SHP77 (cell line): ENCODE results near the gene CRY1.
"Not testable (repeated sequence)": the region's sequence is repeated elsewhere in the genome, so short reads cannot be mapped to it uniquely, and the experiment has no call there.

Experiments used
- DNase-seq, 2 experiments: peaks; one replicate each; lab custom pipeline; 2025; lab: John Stamatoyannopoulos, UW

CRY1 gene

GRCh38 chr12:107108995-107109508 is 15.7 kb upstream of the CRY1 start:
- DNase-seq = no peak

DNA sequence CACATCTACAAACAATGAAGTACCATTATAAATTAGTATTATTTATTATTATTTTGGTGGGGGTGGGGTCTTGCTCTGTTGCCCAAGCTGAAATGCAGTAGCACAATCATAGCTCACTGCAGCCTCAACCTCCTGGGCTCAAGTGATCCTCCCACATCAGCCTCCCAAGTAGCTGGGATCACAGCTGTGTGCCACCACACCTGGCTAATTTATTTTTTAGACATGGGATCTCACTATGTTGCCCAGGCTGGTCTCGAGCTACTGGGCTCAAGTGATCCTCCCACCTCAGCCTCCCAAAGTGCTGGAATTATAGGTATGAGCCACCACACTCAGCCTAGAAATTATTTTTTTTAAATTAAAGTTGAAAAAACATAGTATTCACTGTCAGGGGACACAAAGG is 15.0 kb upstream of the CRY1 start:
- DNase-seq = not testable (repeated sequence)

GRCh38 chr12:107107381-107107780 is 14.0 kb upstream of the CRY1 start:
- DNase-seq = no peak

- DNase-seq = no peak
These were observed 13.1 kb upstream of the CRY1 start for GRCh38 chr12:107106241-107107025.

DNA sequence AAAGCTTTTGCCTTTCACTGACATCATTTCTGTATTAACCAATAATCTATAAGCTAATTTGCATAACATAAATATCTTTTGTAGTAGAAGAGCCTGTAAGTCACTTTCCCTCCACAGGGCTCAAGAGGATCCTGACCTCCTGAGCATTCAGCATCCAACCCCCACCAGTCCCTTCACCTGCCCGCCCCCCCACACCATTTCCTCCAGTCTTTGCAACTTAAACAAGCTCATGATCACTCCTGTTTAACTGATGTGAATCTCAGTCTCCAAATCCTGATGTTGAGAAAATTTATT is 12.0 kb upstream of the CRY1 start:
- no peak for DNase-seq

DNA sequence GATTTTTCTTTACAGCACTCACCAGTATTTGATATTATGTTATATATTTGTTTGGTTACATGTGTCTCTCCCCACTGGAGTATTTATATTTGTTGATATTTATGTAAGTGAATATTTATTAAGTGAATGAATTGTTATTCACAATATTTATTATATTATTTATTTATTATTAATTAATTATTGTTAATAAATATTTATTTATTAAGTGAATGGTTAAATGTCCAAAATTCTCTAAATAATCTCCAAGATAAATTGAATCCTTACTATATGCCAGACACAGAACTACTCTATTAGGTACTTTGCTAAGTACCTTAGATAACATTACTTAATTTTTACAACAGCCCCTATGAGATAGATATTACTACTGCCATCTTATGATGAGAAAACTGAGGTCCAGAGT is 10.2 kb upstream of the CRY1 start:
- DNase-seq = no peak

DNA sequence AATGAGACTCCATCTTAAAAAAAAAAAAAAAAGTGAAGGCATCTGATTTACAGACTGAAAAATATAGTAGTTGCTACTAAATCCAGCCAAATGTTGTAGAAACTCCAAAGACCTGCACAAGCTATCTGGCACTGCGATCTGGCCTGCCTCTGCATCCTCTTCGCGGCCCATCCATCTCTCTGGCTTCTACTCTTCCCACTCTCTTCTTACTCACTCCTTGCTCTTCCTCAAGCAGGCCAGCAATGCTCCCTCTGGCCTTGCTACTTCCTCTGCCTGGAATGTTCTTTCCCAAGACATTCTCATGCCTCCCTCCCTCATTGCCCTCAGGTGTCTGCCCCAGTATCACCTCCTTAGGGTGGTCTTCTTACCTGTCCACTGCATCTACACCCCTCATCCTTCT is 9.7 kb upstream of the CRY1 start:
- DNase-seq = no peak

DNA sequence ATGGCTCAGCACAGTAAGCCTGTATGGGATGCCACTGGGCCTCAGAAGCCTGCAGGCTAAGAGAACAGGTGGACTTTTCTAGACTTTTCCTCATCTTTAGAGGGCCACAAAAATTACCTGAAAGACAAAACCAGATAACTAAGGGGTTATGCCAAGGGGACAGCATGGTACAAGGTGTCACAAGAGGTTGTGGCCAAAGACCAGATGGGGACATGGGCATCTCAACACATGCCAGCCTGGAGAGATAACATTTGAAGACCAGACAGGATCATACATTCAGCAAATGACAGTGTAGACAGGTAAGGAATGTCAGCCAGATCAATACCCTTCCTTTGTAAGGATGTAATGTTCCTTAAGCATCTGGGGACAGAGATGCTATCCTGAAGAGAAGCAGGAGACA is 8.9 kb upstream of the CRY1 start:
- no peak for DNase-seq

DNA sequence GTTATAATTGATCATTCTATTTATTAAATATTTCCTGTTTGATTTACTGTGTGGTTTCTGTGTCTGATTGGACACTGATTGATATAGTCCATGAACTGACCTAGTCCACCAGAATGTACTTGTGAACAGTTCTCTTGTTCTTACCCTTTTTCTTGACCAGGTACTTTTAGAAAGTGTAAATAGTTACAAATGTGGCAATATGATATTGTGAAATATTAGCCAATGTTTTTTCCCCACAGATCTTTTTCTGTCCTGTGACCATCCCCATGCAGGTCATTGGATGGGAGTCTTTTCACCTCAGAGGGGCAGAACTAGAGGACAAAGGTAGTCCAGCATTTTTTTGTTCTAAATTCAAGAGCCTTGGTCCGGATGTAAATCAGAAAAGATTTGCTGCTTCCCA is 8.3 kb upstream of the CRY1 start:
- DNase-seq = no peak

GRCh38 chr12:107099917-107100316 is 6.6 kb upstream of the CRY1 start:
- no peak for DNase-seq

- no peak for DNase-seq
These were observed 3.2 kb upstream of the CRY1 start for GRCh38 chr12:107096571-107096970.

DNA sequence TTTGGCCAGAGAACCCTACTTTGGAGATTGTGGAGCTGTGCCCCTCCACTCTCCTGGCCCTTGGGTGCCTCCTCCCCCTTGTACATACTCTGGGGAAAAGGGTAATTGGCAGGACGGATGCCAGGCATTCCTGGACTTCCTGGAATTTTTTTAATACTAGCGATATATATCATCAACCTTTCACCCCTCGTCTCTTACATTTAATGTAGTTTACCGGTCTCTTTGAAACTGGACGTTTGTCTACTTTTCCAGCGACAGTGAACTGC is 767 bp upstream of the CRY1 start:
- DNase-seq = no peak

GRCh38 chr12:107092669-107093416 is 506 bp downstream of the CRY1 start:
- peak in 1 of 2 experiments; percentile 37 for DNase-seq

DNA sequence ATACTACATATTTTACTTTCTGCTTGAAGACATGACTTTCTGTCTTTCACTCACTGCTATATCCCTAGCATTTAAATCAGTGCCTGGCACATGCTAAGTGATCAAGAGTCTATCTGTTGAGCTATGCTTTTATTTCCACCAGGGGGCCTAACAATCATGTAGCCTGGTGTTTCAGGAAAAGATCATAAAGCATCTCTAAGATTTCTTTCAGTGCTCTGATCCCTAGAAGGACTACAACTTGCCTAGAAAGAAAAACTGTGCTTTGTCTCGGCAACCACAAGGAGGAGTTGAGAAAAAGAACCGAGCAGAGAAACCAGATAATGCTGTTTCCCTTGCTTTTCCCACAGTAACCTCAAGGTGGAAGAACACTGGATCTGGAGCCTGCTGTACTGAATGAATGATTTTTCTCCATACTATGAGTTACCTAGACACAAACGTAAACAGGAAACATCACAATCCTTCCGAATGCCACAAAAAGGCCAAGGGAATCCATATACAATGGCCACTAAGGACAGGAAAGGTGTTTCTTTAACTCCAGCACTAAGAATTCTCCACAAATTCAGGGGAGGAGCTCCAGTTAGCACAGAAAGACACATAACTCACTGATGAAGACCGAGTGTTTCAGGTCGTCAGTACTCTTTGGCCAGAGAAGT is 1.2 kb downstream of the CRY1 start:
- DNase-seq = peak; percentile 61 to 68

GRCh38 chr12:107091381-107091780 is 2.0 kb downstream of the CRY1 start:
- DNase-seq = no peak

DNA sequence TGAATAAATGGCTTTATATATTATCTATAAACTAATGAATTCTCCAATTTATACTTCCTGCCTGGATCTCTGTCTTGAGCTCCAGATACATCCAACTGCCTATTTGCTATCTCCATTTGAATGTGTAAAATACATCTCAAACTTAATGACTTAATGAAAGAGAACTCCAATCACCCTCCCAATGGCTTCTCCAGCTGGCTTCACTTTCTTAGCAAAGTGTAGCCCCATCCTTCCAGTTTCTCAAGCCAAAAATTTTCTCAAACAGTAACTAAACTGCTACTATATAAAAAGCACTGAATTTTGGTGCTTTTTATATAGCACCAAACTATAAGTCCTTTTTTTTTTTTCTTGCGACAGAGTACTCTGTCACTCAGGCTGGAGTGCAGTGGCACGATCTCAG is 2.6 kb downstream of the CRY1 start:
- no peak for DNase-seq

GRCh38 chr12:107088912-107089311 is 4.4 kb downstream of the CRY1 start:
- DNase-seq = no peak

DNA sequence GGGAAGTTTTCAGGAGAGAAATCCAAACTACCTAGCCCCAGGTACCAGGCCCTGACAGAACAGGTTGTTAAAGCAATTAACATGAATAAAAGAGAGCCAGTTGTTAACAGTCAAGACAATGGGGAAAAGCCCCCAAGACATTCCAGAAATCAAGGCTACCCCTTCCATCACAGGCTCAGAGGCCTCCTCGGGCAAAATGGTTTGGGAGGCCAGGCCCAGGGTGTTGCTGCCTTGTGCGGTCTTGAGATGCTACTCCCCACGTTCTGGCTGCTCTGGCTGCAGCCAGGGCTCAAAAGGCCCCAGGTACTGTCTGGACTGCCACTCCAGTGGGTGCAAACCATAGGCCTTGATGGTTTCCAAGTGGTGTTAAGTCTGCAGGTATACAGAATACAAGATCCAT is 7.0 kb downstream of the CRY1 start:
- no peak for DNase-seq

DNA sequence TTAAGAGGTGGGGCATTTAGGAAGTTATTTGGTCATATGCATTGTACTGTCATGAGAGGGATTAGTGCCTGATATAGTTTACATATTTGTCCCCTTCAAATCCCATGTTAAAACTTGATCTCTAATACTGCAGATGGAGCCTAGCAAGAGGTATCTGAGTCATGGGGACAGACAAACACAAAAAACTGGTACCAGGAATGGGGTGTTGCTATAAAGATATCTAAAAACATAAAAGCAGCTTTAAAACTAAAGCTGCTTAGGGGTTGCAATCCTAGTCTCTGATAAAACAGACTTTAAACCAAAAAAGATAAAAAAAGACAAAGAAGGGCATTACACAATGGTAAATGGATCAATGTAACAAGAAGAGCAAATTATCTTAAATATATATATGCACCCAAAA is 11.6 kb downstream of the CRY1 start:
- DNase-seq = no peak

GRCh38 chr12:107080299-107080698 is 13.1 kb downstream of the CRY1 start:
- DNase-seq = no peak

- DNase-seq = peak in 1 of 2 experiments; percentile 1
These were observed 14.0 kb downstream of the CRY1 start for GRCh38 chr12:107079172-107080011.

DNA sequence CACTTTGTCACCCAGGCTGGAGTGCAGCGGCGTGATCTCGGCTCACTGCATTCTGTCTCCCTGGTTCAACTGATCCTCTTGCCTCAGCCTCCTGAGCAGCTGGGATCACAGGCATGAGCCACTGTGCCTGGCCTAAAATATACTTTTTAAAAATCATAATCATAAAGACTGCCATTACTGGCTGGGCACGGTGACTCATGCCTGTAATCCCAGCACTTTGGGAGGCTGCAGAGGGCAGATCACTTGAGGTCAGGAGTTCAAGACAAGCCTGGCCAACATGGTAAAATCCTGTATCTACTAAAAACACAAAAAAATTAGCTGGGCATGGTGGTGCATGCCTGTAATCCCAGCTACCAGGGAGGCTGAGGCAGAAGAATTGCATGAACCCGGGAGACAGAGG is 20.1 kb downstream of the CRY1 start:
- DNase-seq = not testable (repeated sequence)
